ENCODE results near the gene DUSP23. TPM values are rescaled to one million over a fixed set of nuclear protein-coding genes. Genes with fewer than 3 reads are reported as not detected.
A peak's percentile ranks its signal among the peaks of the same experiment; 100 is the strongest.

The DUSP23 gene
- total RNA-seq, result 10 to 100 TPM; 11.5 to 14.2 TPM

GRCh38 chr1:159780583-159781582 lies at the start of gene DUSP23:
TSS of gene DUSP23 (plus strand) at chr1:159780962. CDS start at chr1:159781101, 139 bp downstream.
- Mint-ChIP-seq H3K27ac (no peak within 1 kb of the TSS), H3K27me3 (ENCODE audit: low read depth) (no peaks in the 10 kb centered on the region), H3K9me3 (no peaks in the 10 kb centered on the region), H3K4me3 (peak within 1 kb of the TSS; percentile 69 to 82), H3K36me3 (ENCODE audit: insufficient read depth in 2 of 2) (no peaks in the 10 kb centered on the region), H3K4me1 (ENCODE audit: low read depth) (peaks cover 17% of the 10 kb centered on the region)
- DNase-seq (peak; percentile 96), ATAC-seq (replicated peaks in 1 of 2) (peak; percentile 98 to 99)

GRCh38 chr1:159737238-159737916 lies 43.4 kb upstream of the DUSP23 start:
- Mint-ChIP-seq H3K9me3 (peaks cover 0 to 1% of the 10 kb centered on the region in 2 donors), H3K4me1 (ENCODE audit: low read depth) (no peaks in the 10 kb centered on the region), H3K27ac (no peak overlapping the region), H3K36me3 (ENCODE audit: insufficient read depth in 2 of 2) (peaks cover 2% of the 10 kb centered on the region in 2 donors), H3K27me3 (ENCODE audit: low read depth) (peaks cover 7% of the 10 kb centered on the region), H3K4me3 (no peak overlapping the region)
- DNase-seq (no peak), ATAC-seq (replicated peaks in 1 of 2) (no peak)

DNA sequence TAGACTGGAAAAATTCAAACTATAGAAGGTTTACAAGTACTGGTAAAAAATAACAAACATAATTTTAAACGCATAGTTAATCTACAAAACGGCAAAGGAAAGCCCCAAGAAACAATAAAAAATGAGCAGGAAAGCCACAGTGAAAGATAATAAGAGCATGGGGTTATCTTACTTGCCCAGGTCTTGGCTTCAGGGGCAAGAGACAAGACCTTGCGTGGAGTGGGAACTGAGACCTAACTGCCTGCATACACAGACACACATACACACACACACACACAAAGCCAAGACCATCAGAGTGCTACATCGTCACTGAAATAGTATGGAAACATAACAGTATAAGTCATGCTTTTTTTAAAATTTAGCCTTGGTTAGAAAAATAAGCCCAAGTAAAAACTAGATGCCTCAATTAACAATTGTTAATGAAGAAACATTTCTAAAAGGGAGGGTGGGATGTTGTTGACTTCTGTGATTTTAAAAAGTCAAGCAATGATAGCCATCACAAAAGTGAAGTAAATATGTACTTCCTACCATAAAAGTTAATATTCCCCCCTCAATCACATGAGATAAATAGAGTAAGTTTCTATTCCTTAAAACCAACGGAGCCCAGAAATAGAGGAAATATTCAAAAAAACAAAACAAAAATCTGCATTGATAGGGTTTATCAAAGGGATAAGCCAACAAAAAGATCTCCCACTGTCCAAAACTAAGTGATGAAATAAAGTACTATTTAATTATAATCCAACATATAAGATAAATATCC lies 36.9 kb upstream of the DUSP23 start:
- Mint-ChIP-seq H3K27me3 (ENCODE audit: low read depth) (peaks cover 7% of the 10 kb centered on the region), H3K9me3 (no peaks in the 10 kb centered on the region), H3K27ac (no peak overlapping the region), H3K4me3 (no peak overlapping the region), H3K36me3 (ENCODE audit: insufficient read depth in 2 of 2) (no peaks in the 10 kb centered on the region), H3K4me1 (ENCODE audit: low read depth) (no peaks in the 10 kb centered on the region)
- no peak for ATAC-seq (replicated peaks in 1 of 2)
- no peak for DNase-seq

DNA sequence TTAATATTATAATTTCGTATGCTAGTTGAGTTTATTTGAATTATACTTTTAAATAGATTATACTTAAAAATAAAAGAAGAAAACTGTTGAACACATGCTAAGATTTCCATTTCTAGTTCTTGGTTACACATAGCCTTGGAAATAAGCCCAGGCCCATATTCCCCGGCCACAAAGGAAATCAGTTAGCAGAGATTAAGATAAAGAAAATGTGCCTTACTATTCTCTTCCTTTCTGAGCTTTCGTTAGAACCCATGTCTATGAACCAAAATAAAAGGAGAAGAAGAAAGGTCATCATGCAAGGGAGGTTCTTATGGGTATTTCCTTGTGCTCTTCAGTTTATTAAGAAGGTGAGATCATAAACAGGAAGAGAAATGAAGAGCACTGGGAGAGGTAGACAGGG lies 34.1 kb upstream of the DUSP23 start:
- no peaks in the 10 kb centered on the region for H3K27me3 Mint-ChIP-seq (ENCODE audit: low read depth)
- no peaks in the 10 kb centered on the region for H3K36me3 Mint-ChIP-seq (ENCODE audit: insufficient read depth in 2 of 2)
- no peak overlapping the region for H3K27ac Mint-ChIP-seq
- DNase-seq (no peak), ATAC-seq (replicated peaks in 1 of 2) (no peak)
- H3K4me1 Mint-ChIP-seq (ENCODE audit: low read depth), result no peaks in the 10 kb centered on the region
- no peak overlapping the region for H3K4me3 Mint-ChIP-seq
- no peaks in the 10 kb centered on the region for H3K9me3 Mint-ChIP-seq

GRCh38 chr1:159748370-159748769 lies 32.4 kb upstream of the DUSP23 start:
- DNase-seq (no peak), ATAC-seq (replicated peaks in 1 of 2) (no peak)
- Mint-ChIP-seq H3K27me3 (ENCODE audit: low read depth) (no peaks in the 10 kb centered on the region), H3K4me1 (ENCODE audit: low read depth) (no peaks in the 10 kb centered on the region), H3K27ac (no peak overlapping the region), H3K9me3 (no peaks in the 10 kb centered on the region), H3K4me3 (no peak overlapping the region), H3K36me3 (ENCODE audit: insufficient read depth in 2 of 2) (no peaks in the 10 kb centered on the region)

DNA sequence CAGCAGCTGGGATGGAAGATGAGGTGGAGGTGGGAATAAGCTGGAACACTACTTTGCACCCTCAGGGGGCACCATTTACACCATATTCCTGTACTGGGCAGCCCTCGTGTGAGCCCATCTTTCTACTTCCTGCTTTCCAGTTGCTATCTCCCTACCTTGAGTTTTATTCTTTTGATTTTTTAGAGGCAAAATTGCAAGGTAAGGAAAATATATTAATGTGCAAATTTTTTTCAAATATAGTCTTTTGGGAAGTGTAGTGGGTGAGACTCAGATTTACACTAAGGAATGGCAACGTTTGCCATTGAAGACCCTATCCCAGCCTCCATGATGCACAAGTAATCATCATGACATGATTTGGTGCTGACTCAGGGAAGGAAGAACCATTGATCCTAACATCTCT lies 31.1 kb upstream of the DUSP23 start:
- H3K9me3 Mint-ChIP-seq, result no peaks in the 10 kb centered on the region
- H3K4me3 Mint-ChIP-seq, result no peak overlapping the region
- no peak overlapping the region for H3K27ac Mint-ChIP-seq
- ATAC-seq (replicated peaks in 1 of 2) (no peak), DNase-seq (no peak)
- H3K36me3 Mint-ChIP-seq (ENCODE audit: insufficient read depth in 2 of 2), result no peaks in the 10 kb centered on the region
- H3K4me1 Mint-ChIP-seq (ENCODE audit: low read depth), result no peaks in the 10 kb centered on the region
- no peaks in the 10 kb centered on the region for H3K27me3 Mint-ChIP-seq (ENCODE audit: low read depth)

DNA sequence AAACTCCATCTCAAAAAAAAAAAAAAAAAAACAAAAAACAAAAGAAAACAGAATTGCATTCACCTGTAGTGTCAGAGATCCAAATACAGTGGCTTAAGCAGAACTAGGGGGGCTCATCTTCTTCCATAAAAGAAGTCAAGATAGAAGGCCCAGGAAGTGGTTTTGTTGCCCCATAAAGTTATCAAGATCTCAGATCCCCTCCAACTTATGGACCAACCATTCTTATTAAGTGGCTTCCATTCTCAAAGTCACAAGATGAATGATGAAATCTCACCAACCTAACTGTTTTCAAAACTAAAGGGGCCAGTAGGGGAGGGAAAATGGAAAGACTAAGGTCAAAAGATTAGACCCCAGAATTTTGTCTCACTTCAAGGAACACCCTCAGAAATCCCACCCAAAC lies 30.1 kb upstream of the DUSP23 start:
- Mint-ChIP-seq H3K36me3 (ENCODE audit: insufficient read depth in 2 of 2) (no peaks in the 10 kb centered on the region), H3K27ac (no peak overlapping the region), H3K4me3 (no peak overlapping the region), H3K9me3 (no peaks in the 10 kb centered on the region), H3K27me3 (ENCODE audit: low read depth) (no peaks in the 10 kb centered on the region), H3K4me1 (ENCODE audit: low read depth) (no peaks in the 10 kb centered on the region)
- DNase-seq (no peak), ATAC-seq (replicated peaks in 1 of 2) (no peak)

DNA sequence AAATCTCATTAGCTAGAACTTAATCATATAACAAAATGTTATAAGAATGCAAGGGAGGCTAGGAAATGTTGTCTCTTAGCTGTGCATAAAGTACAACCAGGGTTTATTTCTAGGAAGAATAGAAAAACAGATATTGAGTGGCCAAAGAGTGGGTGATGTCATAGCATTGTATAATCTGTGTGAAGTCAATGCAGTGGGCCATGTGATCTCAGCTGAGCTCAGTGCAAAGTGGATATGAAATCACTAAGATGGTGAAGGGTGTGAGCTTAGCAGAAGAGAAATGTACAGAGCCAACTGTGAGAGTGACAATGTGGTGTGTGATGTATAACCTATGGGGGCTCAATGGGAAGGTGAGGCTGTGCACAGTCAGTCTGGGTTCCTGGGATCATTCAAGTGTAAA lies 29.7 kb upstream of the DUSP23 start:
- DNase-seq, result no peak
- no peaks in the 10 kb centered on the region for H3K9me3 Mint-ChIP-seq
- H3K4me3 Mint-ChIP-seq, result no peak overlapping the region
- no peak overlapping the region for H3K27ac Mint-ChIP-seq
- H3K36me3 Mint-ChIP-seq (ENCODE audit: insufficient read depth in 2 of 2), result no peaks in the 10 kb centered on the region
- no peak for ATAC-seq (replicated peaks in 1 of 2)
- no peaks in the 10 kb centered on the region for H3K27me3 Mint-ChIP-seq (ENCODE audit: low read depth)
- no peaks in the 10 kb centered on the region for H3K4me1 Mint-ChIP-seq (ENCODE audit: low read depth)

DNA sequence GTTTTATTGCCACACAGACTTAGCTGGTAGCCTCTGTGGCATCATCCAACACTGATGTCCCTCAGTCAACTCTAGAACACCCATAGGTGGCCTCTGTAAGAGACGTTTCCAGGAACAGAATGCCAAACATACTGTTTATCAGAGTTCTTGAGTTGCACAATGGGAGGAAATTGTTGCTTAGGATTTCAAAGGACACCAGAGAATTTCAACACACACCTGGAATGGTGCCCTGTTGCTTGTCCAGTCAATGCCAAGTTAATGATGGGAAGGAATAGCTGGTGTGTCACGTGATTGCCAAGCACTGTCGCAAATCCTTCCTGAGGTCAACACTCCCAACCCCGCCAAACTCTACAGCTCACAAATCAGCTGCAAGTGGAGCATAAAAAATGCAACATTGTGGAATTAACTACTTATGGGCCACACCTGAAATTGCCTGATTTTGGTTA lies 28.6 kb upstream of the DUSP23 start:
- no peak overlapping the region for H3K27ac Mint-ChIP-seq
- no peak for ATAC-seq (replicated peaks in 1 of 2)
- no peaks in the 10 kb centered on the region for H3K36me3 Mint-ChIP-seq (ENCODE audit: insufficient read depth in 2 of 2)
- H3K27me3 Mint-ChIP-seq (ENCODE audit: low read depth), result no peaks in the 10 kb centered on the region
- H3K4me1 Mint-ChIP-seq (ENCODE audit: low read depth), result no peaks in the 10 kb centered on the region
- DNase-seq, result no peak
- no peak overlapping the region for H3K4me3 Mint-ChIP-seq
- no peaks in the 10 kb centered on the region for H3K9me3 Mint-ChIP-seq

GRCh38 chr1:159753386-159753785 lies 27.4 kb upstream of the DUSP23 start:
- Mint-ChIP-seq H3K36me3 (ENCODE audit: insufficient read depth in 2 of 2) (no peaks in the 10 kb centered on the region), H3K9me3 (no peaks in the 10 kb centered on the region), H3K27me3 (ENCODE audit: low read depth) (no peaks in the 10 kb centered on the region), H3K4me3 (no peak overlapping the region), H3K4me1 (ENCODE audit: low read depth) (no peaks in the 10 kb centered on the region), H3K27ac (no peak overlapping the region)
- ATAC-seq (replicated peaks in 1 of 2) (no peak), DNase-seq (no peak)

- H3K4me3 Mint-ChIP-seq, result no peak overlapping the region
- H3K27ac Mint-ChIP-seq, result no peak overlapping the region
- H3K4me1 Mint-ChIP-seq (ENCODE audit: low read depth), result no peaks in the 10 kb centered on the region
- no peak for ATAC-seq (replicated peaks in 1 of 2)
- H3K36me3 Mint-ChIP-seq (ENCODE audit: insufficient read depth in 2 of 2), result no peaks in the 10 kb centered on the region
- no peaks in the 10 kb centered on the region for H3K9me3 Mint-ChIP-seq
- H3K27me3 Mint-ChIP-seq (ENCODE audit: low read depth), result no peaks in the 10 kb centered on the region
- DNase-seq, result no peak
Observed at GRCh38 chr1:159755451-159756007, 25.2 kb upstream of the DUSP23 start.

DNA sequence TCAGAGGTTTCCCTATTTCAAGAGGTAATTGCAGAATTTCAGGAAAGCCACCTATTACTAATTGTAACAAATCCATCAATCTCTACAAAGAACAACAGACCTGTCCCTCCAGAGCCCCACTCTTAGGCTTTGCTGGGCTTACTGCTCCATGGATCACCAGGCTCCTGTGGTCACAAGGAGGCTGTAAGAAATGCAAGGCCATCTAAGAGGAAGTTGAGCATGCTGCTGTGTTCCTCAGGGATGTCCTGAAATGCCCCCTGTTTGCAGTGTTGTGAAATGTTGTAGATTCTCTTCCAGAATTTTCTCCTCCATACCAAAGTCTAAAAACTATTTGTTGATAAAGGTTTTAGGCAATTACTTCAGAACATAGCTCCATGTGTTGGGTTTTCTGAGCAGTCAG lies 24.4 kb upstream of the DUSP23 start:
- H3K36me3 Mint-ChIP-seq (ENCODE audit: insufficient read depth in 2 of 2), result no peaks in the 10 kb centered on the region
- no peak for DNase-seq
- H3K27ac Mint-ChIP-seq, result no peak overlapping the region
- no peaks in the 10 kb centered on the region for H3K9me3 Mint-ChIP-seq
- no peak for ATAC-seq (replicated peaks in 1 of 2)
- no peaks in the 10 kb centered on the region for H3K4me1 Mint-ChIP-seq (ENCODE audit: low read depth)
- no peak overlapping the region for H3K4me3 Mint-ChIP-seq
- peaks cover 6% of the 10 kb centered on the region for H3K27me3 Mint-ChIP-seq (ENCODE audit: low read depth)

DNA sequence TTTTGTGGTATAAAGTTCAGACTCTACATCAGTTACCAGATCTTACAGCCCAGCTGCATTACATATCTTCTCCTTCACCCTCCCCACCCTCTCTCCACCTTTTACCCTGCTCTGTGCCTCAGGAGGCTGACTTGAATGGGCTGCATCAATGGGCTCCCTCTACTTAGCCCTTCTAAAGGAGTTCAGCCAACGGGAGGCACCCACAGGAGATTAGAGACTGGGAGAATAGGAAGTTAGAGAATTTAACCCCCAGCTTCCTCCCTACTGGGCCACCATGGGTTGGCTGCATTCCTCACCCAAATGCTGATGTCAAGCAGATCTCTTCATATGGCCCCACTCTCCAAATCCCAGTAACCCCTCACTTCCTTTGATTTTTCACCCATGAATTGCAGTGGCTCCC lies 17.1 kb upstream of the DUSP23 start:
- H3K4me3 Mint-ChIP-seq, result no peak overlapping the region
- peaks cover 7% of the 10 kb centered on the region for H3K27me3 Mint-ChIP-seq (ENCODE audit: low read depth)
- ATAC-seq (replicated peaks in 1 of 2), result no peak
- H3K36me3 Mint-ChIP-seq (ENCODE audit: insufficient read depth in 2 of 2), result no peaks in the 10 kb centered on the region
- H3K4me1 Mint-ChIP-seq (ENCODE audit: low read depth), result no peaks in the 10 kb centered on the region
- H3K27ac Mint-ChIP-seq, result no peak overlapping the region
- no peak for DNase-seq
- H3K9me3 Mint-ChIP-seq, result no peaks in the 10 kb centered on the region

Measured in activated T-cell treated with anti-CD3 and anti-CD28 coated beads, Interleukin-2, amount 50 U/mL, for 72 hours (primary cell).